GM21528 (cell line): Measurements from ENCODE around the gene FBN1.

Experiments
- ATAC-seq: cut with Tn5 transposase; IDR thresholded peaks from one replicate; pipeline ENCODE4 v1.9.1; 2021; ENCODE audit warnings: mild to moderate bottlenecking, moderate library complexity; ENCODE audit not compliant: unreplicated experiment, low FRiP score

The FBN1 gene

GRCh38 chr15:48527517-48527916 is 118.0 kb downstream of the FBN1 start:
- ATAC-seq: no peak

DNA sequence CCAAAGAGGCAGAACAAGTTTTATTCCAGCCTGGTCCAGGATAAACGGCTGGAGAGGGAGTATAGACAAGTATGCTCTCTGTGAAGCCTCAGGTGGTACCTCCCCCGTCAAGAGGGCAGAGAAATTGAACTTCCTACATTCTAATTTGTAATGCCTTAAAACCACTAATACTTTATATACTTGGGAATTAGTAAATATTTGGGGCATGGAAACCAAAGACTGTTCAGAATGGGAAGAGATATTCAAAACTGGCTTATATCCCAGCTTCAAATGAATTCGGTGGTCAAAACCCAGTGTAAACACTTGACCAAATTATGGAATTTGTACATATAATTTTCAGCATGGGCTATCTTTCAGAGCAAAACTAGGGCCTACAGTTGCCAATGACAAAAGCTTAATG is 122.6 kb downstream of the FBN1 start:
- ATAC-seq: no peak

DNA sequence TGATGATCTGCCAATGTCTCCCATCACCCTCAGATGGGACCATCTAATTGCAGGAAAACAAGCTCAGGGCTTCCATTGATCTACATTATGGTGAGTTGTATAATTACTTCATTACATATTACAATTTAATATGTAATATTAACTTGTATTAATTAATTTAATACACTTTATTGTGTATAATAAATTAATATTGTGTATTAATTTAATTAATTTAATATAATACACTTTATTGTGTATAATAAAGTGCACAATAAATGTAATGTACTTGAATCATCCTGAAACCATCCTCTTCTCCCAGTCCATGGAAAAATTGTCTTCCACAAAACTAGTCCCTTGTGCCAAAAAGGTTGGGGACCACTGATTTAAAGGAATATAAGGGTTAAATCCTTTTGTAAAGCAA is 123.4 kb downstream of the FBN1 start:
- no peak for ATAC-seq

- no peak for ATAC-seq
These were observed 124.9 kb downstream of the FBN1 start for GRCh38 chr15:48520376-48521155.

GRCh38 chr15:48516121-48516520 is 129.4 kb downstream of the FBN1 start:
- no peak for ATAC-seq

DNA sequence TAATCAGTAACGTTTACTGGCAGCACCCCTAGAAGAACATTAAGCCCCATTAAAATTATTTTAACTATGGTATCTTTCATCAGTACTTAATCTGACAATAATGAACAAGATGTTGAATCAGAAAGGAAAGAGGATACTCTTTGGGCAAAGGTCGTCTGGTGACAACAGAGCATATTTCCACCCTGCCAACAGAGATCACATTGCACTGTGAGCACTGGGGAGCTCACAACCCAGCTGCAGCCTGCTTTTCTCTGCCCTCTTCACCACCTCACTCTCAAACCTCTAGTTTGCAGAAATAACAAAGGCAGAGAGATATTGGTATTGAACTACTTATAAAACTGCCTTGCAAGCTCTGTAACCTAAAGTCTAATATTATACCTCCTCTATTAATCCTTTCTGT is 130.0 kb downstream of the FBN1 start:
- ATAC-seq: no peak

GRCh38 chr15:48514103-48514816 is 131.2 kb downstream of the FBN1 start:
- no peak for ATAC-seq

GRCh38 chr15:48510976-48511375 is 134.5 kb downstream of the FBN1 start:
- no peak for ATAC-seq

DNA sequence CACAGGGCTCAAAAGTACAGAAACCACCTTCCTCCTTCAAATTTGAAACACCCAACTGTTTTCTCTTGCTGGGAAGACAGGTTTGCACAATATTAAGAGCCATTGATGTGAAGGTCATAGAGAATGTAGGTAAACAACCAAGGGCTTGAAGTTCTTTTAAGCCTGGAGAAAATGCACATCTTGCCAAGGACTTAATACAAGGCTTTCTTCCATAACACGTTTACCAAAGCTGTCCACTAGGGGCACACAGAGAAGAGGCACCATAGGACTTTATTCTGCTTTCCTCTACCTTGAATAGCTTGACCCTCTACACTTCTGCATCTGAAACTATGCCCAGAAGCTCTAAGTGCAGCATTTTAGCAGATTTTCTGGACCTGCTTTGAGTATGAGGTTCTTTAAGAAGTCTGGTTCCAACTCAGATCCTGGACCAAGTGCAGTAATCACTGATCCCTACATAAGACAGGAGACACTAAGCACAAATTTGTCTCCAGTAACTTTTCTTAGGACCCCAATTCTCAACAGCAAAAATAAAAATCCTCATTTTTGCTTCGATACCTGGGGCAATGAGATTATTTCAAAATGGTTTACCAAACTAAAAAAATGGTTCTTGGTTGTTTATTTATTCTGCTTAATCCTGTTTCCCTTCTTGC is 138.0 kb downstream of the FBN1 start:
- ATAC-seq: peak; percentile 68

GRCh38 chr15:48505067-48505466 is 140.4 kb downstream of the FBN1 start:
- ATAC-seq: no peak

- ATAC-seq: no peak
These were observed 144.3 kb downstream of the FBN1 start for GRCh38 chr15:48501208-48501607.

- ATAC-seq: no peak
These were observed 144.9 kb downstream of the FBN1 start for GRCh38 chr15:48500595-48500994.

GRCh38 chr15:48499978-48500377 is 145.5 kb downstream of the FBN1 start:
- ATAC-seq: no peak

DNA sequence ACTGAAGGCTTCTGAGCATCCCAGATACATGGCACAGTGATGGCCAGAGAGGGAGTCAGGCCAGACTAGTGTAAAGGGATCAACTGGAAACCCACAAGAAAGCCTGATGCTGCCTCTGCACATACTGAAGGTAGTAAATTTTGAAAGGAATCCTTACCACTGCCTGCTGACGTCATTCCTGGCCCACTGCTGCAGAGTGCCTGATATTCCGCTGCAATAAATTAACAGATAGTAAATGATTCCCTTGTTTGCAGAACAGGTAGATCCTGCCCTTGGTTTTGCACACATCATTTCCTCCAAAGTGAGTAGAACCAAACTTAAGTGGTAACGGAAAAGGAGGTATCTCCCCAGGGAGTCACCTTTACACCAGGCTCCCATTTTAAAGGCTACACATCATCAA is 146.7 kb downstream of the FBN1 start:
- no peak for ATAC-seq

GRCh38 chr15:48494631-48495030 is 150.9 kb downstream of the FBN1 start:
- no peak for ATAC-seq

DNA sequence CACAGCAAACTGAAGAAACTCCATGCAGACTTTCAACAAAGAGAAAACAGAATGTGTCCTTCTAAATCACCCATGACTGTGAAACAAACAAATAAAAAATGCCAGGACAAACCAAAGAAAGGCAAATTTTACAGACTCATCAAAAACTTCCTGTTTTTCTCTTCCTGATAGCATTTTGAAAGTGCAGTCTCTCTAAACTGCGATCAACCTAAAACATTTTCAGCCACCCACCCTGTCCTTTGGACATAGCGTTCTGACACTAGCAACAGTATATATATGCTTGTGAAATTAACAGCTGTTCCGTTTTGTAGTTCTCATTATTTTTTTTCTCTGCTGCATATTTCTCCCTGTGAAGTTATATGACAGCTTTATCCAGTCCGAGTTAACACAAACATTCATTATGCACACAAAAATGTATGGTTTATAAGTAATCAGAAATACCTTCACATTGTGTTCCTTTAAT is 151.7 kb downstream of the FBN1 start:
- ATAC-seq: no peak

DNA sequence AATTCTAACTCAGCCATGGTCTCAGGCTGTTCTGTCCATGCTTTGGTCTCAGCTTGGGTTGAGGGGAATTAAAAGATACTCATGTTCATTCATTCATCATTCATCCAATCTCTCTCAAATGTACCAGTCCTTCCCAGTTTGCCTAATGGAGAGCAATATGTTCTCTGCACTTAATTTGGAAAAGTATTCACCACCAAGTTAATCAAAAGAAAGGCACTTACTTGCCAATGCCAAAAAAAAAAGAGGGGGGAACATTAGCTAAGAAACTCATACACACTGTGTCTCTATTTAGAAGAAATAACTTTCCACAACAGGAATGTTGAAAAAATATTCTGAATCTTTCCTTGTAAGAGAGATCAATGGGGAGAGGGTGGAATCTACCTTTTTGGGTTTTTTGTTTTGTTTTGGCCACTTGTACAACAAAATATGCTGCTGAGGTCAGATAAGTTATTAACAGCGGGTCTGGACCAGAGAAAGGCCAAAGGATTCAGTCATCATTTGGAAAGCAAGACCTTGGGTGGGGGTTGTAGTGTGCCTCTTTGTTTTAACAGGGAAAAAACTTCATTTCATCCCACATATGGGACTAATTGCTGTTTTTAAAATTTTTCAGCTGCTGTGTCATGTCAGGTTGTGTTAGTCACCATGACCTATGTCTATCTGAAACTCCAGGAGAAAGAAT is 152.3 kb downstream of the FBN1 start:
- no peak for ATAC-seq

- no peak for ATAC-seq
These were observed 159.3 kb downstream of the FBN1 start for GRCh38 chr15:48486228-48486627.

DNA sequence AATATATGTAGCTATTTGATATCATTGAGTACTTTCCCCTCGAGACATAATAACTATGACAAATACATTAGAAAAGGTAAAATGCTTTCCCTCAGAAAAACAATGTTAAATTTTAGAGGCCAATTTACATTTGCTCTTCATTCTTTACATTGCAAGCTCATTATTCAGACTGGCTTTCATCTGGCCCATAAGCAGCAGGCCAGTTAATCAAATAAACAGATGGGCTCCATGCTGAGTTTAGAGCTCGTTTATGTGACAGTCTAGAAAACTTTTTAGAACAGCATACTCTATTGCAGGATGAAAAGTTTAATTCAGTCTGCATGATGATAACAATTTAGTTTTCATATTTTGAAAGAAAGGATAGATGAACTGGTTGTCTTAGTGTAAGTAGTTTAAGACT is 163.7 kb downstream of the FBN1 start:
- no peak for ATAC-seq

DNA sequence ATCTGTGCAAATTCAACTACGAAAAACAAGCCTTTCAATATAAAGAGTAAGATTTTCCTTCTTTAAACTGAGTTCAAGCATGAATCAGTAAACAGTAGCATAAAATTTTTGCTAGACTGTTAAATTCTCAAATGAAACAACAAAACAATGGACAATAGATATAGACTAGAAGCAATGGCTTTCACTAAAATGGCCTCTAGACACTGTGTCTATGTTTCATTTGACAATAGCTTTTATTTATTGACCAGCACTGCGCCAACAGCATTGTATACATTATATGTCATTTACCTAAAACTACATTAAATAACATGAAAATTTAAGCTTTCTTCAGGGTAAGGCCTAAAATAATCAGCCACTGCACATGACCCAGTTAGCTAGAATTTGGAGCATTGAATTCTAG is 165.8 kb downstream of the FBN1 start:
- no peak for ATAC-seq

DNA sequence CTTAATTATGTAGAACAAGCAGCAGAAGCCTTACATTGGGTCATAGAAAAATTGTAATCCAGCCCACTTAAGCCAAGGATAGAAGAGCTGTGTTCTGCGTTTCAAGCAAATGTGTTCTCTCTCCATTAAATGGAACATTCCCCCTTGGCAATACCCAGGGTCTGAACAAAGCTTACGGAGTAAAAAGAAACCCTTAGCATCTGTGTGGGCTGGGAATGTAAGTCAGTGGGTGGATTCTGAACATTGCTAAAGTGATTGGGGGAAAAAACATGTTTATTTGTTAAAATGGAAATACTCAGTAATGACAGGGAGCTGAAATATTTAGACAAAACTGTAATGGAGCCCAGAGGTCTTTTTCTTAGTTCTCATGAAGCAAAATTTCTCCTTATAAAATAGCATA is 166.9 kb downstream of the FBN1 start:
- ATAC-seq: no peak
